HG03565 (cell line): Measurements from ENCODE around the gene A4GNT.
"Not testable (repeated sequence)": the region's sequence is repeated elsewhere in the genome, so short reads cannot be mapped to it uniquely, and the experiment has no call there.

Source experiments
- ATAC-seq: cut with Tn5 transposase; IDR thresholded peaks from one replicate; pipeline ENCODE4 v1.9.1; 2021; ENCODE audit warnings: mild to moderate bottlenecking, moderate library complexity; ENCODE audit not compliant: unreplicated experiment

Gene A4GNT

GRCh38 chr3:138132239-138132638 lies at the start of gene A4GNT:
A4GNT (minus strand) TSS chr3:138132390; CDS start chr3:138131256, 1,134 bp downstream.
- no peak for ATAC-seq

- ATAC-seq: peak; percentile 83
Measured at GRCh38 chr3:138180375-138181029, 48.3 kb upstream of the A4GNT start.

GRCh38 chr3:138174421-138175131 lies 42.4 kb upstream of the A4GNT start, which contains the start of gene DBR1:
DBR1 (minus strand) TSS chr3:138174921; CDS start chr3:138174795, 126 bp downstream.
- peak; percentile 78 for ATAC-seq

- no peak for ATAC-seq
Measured at GRCh38 chr3:138173769-138174420, 41.7 kb upstream of the A4GNT start.

GRCh38 chr3:138172625-138173024 lies 40.4 kb upstream of the A4GNT start:
- no peak for ATAC-seq

GRCh38 chr3:138165061-138165460 lies 32.9 kb upstream of the A4GNT start:
- no peak for ATAC-seq

- ATAC-seq: no peak
Measured at GRCh38 chr3:138157743-138158142, 25.6 kb upstream of the A4GNT start.

- no peak for ATAC-seq
Measured at GRCh38 chr3:138154534-138154933, 22.3 kb upstream of the A4GNT start.

GRCh38 chr3:138148503-138148902 lies 16.3 kb upstream of the A4GNT start:
- ATAC-seq: no peak

- ATAC-seq: not testable (repeated sequence)
Measured at GRCh38 chr3:138142181-138142580, 10.0 kb upstream of the A4GNT start.

- no peak for ATAC-seq
Measured at GRCh38 chr3:138140940-138141339, 8.8 kb upstream of the A4GNT start.

- ATAC-seq: no peak
Measured at GRCh38 chr3:138139691-138140090, 7.5 kb upstream of the A4GNT start.

- ATAC-seq: no peak
Measured at GRCh38 chr3:138137861-138138260, 5.7 kb upstream of the A4GNT start.

- ATAC-seq: no peak
Measured at GRCh38 chr3:138136201-138136600, 4.0 kb upstream of the A4GNT start.

GRCh38 chr3:138135833-138136194 lies 3.6 kb upstream of the A4GNT start:
- no peak for ATAC-seq

GRCh38 chr3:138135146-138135832 lies 3.1 kb upstream of the A4GNT start:
- ATAC-seq: no peak

GRCh38 chr3:138127636-138128365 lies 4.4 kb downstream of the A4GNT start:
- ATAC-seq: no peak

- ATAC-seq: no peak
Measured at GRCh38 chr3:138125548-138126221, 6.5 kb downstream of the A4GNT start.

- no peak for ATAC-seq
Measured at GRCh38 chr3:138124706-138125355, 7.4 kb downstream of the A4GNT start.

GRCh38 chr3:138124188-138124587 lies 8.0 kb downstream of the A4GNT start:
- no peak for ATAC-seq
